ENCODE results near the gene SPHK1.
"Not testable (repeated sequence)": the region's sequence is repeated elsewhere in the genome, so short reads cannot be mapped to it uniquely, and the experiment has no call there.

SPHK1 gene
- total RNA-seq: 3.0 to 15.6 reads per million in 2 experiments

GRCh38 chr17:76384222-76384986 lies at the start of gene SPHK1:
Gene SPHK1, plus strand, starts transcription at chr17:76384609. Its CDS starts 1,036 bp downstream, at chr17:76385645.
- DNase-seq (ENCODE audit: low read depth): no peak

GRCh38 chr17:76335716-76336381 lies 48.6 kb upstream of the SPHK1 start:
- DNase-seq (ENCODE audit: low read depth): no peak

GRCh38 chr17:76336756-76337412 lies 47.5 kb upstream of the SPHK1 start:
- no peak for DNase-seq (ENCODE audit: low read depth)

- DNase-seq (ENCODE audit: low read depth): no peak
These were observed 47.0 kb upstream of the SPHK1 start for GRCh38 chr17:76337413-76337777.

GRCh38 chr17:76341301-76341700 lies 43.1 kb upstream of the SPHK1 start:
- DNase-seq (ENCODE audit: low read depth): no peak

GRCh38 chr17:76343106-76343505 lies 41.3 kb upstream of the SPHK1 start:
- no peak for DNase-seq (ENCODE audit: low read depth)

- no peak for DNase-seq (ENCODE audit: low read depth)
These were observed 38.9 kb upstream of the SPHK1 start for GRCh38 chr17:76345377-76345974.

- not testable (repeated sequence) for DNase-seq (ENCODE audit: low read depth)
These were observed 37.5 kb upstream of the SPHK1 start for GRCh38 chr17:76346936-76347335.

- no peak for DNase-seq (ENCODE audit: low read depth)
These were observed 33.9 kb upstream of the SPHK1 start for GRCh38 chr17:76350463-76350862.

GRCh38 chr17:76351526-76352071 lies 32.8 kb upstream of the SPHK1 start:
- DNase-seq (ENCODE audit: low read depth): no peak

GRCh38 chr17:76353004-76353598 lies 31.3 kb upstream of the SPHK1 start:
- no peak for DNase-seq (ENCODE audit: low read depth)

GRCh38 chr17:76353599-76354316 lies 30.7 kb upstream of the SPHK1 start, which contains the start of gene PRPSAP1:
Gene PRPSAP1, minus strand, starts transcription at chr17:76353916. Its CDS starts 213 bp downstream, at chr17:76353703.
- DNase-seq (ENCODE audit: low read depth): peak; percentile 56

- DNase-seq (ENCODE audit: low read depth): no peak
These were observed 30.1 kb upstream of the SPHK1 start for GRCh38 chr17:76354317-76354729.

- DNase-seq (ENCODE audit: low read depth): no peak
These were observed 29.6 kb upstream of the SPHK1 start for GRCh38 chr17:76354747-76355310.

- no peak for DNase-seq (ENCODE audit: low read depth)
These were observed 27.5 kb upstream of the SPHK1 start for GRCh38 chr17:76356803-76357456.

GRCh38 chr17:76357597-76358158 lies 26.7 kb upstream of the SPHK1 start:
- DNase-seq (ENCODE audit: low read depth): no peak

- no peak for DNase-seq (ENCODE audit: low read depth)
These were observed 25.0 kb upstream of the SPHK1 start for GRCh38 chr17:76359375-76359774.

GRCh38 chr17:76359776-76360175 lies 24.6 kb upstream of the SPHK1 start:
- not testable (repeated sequence) for DNase-seq (ENCODE audit: low read depth)

GRCh38 chr17:76360461-76360860 lies 23.9 kb upstream of the SPHK1 start:
- no peak for DNase-seq (ENCODE audit: low read depth)
